HG02763 (cell line): Measurements from ENCODE around the gene OCA2.

Experiments used
- ATAC-seq: cut with Tn5 transposase; IDR thresholded peaks from one replicate; pipeline ENCODE4 v1.9.1; 2021; ENCODE audit warnings: mild to moderate bottlenecking, moderate library complexity; ENCODE audit not compliant: unreplicated experiment

Gene OCA2

GRCh38 chr15:27828746-27829145 lies 270.4 kb downstream of the OCA2 start:
- no peak for ATAC-seq

DNA sequence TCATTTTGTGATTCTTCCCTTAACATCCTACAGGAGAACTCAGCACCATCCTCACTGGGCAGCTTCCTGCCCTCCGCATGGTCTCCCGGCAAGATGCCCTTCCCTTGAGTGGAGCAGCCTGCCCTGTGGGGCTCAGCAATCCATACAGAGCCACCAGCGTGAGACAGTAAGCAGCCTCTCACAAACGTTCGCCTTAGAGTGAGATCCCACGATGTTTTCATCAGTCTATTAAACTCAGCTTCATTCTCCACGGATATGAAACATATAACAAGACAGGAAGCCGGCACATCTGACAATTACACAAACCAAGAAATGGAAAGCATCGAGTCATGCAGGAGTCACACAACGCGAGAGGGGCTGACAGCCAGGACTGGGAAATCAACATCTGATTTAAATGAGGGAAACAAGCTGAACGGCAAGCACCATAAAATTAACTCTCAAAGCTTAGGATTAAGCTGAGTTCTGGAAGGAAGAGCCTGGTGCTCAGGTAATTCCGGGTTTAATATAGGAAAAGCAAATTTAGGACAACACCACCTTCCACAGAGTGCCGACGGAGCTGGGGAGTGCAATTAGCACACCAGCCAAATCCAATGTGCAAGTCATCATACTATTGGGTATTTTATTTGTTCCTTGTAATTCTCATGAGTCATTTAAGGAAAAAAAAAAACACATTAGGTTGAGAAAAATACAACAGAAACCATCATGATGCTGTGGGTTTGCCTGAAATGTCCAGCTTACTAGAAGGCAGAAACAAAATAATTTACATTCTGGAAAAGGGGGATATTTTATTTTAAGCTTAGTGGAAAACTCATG lies 272.0 kb downstream of the OCA2 start:
- ATAC-seq = no peak

- ATAC-seq = no peak
Observed at GRCh38 chr15:27826411-27826810, 272.7 kb downstream of the OCA2 start.

DNA sequence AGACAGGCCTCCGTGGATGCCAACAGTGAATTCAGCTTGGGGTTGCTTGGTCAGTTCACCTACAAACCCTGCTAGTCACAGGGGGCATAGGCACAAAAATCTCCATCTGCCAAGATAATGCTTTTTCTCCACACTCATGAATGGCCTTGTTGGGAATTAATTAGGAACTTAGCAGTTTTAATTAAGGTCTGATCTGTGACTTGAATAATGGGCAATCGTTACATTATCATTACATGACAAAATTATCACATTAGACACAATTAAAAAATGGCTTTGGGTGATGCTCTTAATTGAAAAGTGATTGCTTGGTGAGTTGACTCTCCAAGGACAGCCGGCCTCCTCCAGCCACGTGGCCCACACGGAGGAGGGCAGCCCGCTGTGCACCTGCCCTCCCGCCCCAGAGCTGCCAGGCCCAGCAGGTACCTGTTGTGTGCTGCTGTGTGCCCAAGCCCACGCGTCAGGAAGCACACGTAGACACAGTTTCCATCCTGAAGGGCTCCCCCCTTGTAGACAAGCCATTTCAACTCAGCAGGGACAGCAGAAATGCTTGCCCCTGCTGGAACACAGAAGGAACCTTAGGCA lies 274.2 kb downstream of the OCA2 start:
- ATAC-seq = no peak

- ATAC-seq = no peak
Observed at GRCh38 chr15:27821273-27821672, 277.8 kb downstream of the OCA2 start.

DNA sequence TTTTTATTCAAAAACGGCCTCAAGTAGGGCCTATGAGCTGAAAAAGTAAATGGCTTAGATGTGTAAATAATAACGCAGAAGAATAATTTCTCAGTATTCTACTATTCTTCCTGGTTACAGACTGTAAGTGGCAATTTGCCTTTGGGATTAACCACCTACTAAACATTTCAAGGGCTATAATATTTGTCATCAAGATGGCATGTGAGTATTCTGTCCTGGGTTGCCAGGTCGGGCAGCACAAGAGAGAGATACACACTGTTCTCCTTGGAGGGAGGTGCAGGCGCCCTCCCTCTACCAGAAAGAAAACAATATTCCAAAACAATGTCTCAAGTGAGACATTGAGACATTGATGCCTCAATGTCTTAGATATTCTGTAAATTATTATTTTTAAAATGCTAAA lies 278.4 kb downstream of the OCA2 start:
- ATAC-seq = no peak

DNA sequence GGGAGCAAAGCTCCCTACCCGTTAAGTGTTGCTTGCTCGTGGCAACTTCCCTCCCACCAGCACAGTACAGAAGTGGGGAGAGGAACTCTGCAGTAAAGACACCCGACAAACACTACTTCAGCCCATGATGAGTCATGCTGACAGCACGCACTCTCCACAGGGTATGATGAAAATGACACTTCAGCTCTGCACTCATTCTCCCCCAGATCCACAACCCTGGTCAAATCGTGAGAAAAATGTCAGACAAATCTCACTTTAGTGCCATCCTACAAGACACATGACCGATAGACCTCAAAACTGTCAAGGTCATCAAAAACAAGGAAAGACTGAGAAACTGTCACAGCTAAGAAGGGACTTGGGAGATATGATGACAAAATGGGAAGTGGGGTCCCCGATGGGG lies 278.9 kb downstream of the OCA2 start:
- ATAC-seq = no peak

- no peak for ATAC-seq
Observed at GRCh38 chr15:27817258-27817657, 281.9 kb downstream of the OCA2 start.

- no peak for ATAC-seq
Observed at GRCh38 chr15:27816790-27817189, 282.3 kb downstream of the OCA2 start.

DNA sequence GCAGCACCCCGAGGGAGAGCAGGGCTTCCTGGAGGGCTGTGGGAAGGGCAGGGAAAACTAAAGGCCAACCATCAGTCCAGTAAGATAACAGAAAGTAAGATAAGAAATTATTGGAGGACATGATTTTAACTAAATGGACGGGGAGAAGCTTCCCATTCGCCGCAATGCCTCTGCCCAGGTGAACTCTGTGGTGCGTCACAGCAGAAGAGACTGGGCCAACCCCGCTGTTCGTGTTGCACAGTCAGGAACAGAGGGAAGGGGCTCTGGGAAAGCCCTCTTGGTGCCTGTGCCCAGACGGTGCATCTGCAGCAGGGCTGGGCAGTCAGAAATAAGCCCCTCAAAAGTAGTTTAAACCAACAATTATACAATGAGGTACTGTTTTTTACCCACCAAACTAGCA lies 284.1 kb downstream of the OCA2 start:
- ATAC-seq = no peak

- no peak for ATAC-seq
Observed at GRCh38 chr15:27813139-27813538, 286.0 kb downstream of the OCA2 start.

DNA sequence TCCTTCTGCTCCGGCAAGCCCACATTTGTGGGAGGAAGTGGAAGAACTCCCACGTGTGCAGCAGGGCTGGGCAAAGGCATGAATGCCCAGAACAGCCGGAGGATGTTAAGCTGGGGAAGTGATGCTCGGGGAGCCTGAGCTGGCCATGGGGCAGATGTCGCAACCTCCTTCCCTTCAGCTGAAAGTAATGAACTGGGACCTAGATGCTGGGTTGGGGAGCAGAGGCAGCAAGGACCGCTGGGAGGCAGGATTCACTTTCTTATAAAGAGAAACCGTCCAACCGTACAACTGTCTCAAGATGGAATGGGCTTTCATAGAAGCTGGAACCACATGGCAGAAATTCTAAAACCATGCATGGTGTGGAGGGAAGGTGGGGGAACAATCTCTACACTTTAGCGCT lies 290.9 kb downstream of the OCA2 start:
- ATAC-seq = no peak

- no peak for ATAC-seq
Observed at GRCh38 chr15:27807335-27807734, 291.8 kb downstream of the OCA2 start.

- no peak for ATAC-seq
Observed at GRCh38 chr15:27806396-27806795, 292.7 kb downstream of the OCA2 start.

- no peak for ATAC-seq
Observed at GRCh38 chr15:27805261-27806220, 293.6 kb downstream of the OCA2 start.

DNA sequence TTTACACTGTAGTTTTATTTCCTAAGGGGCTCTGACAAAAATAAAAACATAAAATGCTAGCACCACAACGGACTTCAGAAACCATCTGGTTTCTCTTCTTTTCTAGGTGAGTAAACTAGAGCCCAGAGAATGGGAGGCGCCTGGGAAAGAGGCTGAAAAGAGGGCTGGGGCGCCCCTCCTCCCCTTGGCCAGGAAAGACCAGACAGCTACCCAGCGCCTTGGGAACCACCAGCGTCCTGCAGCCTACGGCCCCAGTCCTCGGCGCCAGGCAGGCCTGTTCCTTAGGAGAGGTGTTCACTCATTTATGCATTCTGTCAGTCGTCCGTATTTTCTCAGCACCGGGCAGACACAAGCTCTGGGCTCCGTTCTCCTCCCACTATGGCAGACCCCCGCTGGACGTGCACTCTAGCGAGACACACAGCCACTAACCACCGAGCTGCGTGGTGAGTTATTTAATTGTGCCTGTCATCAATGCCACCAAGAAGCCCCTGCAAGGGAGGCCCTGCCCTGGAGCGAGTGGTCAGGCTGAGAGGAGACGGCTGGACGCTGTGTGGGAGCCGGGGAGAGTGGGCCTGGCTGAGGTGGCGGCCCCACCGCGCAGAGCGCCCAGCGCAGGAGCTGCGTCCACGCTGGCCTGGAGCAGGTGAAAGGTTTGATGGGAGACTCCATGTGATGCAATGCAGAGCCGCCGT lies 294.4 kb downstream of the OCA2 start:
- no peak for ATAC-seq

GRCh38 chr15:27798807-27799206 lies 300.3 kb downstream of the OCA2 start:
- no peak for ATAC-seq

DNA sequence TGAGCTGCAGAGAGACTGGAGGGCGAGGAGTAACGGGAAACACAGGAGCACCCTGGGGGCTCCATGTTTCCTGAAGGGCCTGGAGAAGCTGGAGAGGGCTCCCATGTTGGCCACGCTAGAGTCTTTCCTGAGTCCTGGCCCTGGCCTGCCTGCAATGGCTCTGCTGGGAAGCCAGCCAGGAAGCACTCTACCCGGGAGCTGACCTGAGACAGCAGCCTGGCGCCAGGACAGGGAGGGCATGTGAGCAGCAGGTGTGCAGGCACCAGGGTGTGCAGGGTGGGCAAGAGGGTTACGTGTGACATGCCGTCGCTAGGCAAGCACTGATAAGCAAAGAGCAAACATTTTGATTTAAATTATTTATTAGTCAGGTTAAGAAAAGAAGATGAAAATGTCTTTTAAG lies 301.4 kb downstream of the OCA2 start:
- no peak for ATAC-seq

- no peak for ATAC-seq
Observed at GRCh38 chr15:27796405-27797320, 302.5 kb downstream of the OCA2 start.

- ATAC-seq = no peak
Observed at GRCh38 chr15:27792756-27793264, 306.3 kb downstream of the OCA2 start.
